Transverse colon (tissue), 4 donors: ENCODE data around the gene TRDN. TPM values are rescaled to one million over a fixed set of nuclear protein-coding genes. Genes with fewer than 3 reads are reported as not detected.

Experiments
- DNase-seq: peaks from one replicate; pipeline ENCODE4 v3.0.0-alpha.2; 2019
- H3K27ac ChIP-seq, 4 donors: fragments of 200-600 bp; sonication (generic); 2 replicates each; pipeline ENCODE4 v1.5.1; 2016 to 2018; ENCODE audit warnings: inconsistent platforms in 4 of 4
- H3K27me3 ChIP-seq: fragments of 200-600 bp; sonication (generic); 2 replicates; pipeline ENCODE4 v1.5.1; 2017; ENCODE audit warnings: inconsistent platforms
- H3K36me3 ChIP-seq, 4 donors: fragments of 200-600 bp; sonication (generic); 2 replicates each; pipeline ENCODE4 v1.5.1; 2017 to 2019; ENCODE audit warnings: inconsistent platforms in 4 of 4
- H3K4me1 ChIP-seq, 4 donors: fragments of 200-600 bp; sonication (generic); 2 replicates each; pipeline ENCODE4 v1.5.1; 2017 to 2020; ENCODE audit warnings: inconsistent platforms in 4 of 4
- H3K4me3 ChIP-seq, 4 donors: fragments of 200-600 bp; sonication (generic); 1 replicate in 1 of 4; 2 replicates in 3 of 4; pipeline versions ENCODE4 v1.5.1 to v1.6.1; 2017 to 2019; ENCODE audit warnings: inconsistent platforms in 4 of 4
- H3K9me3 ChIP-seq, 2 donors: fragments of 200-600 bp; sonication (generic); 2 replicates each; pipeline ENCODE4 v1.5.1; 2017 to 2019; ENCODE audit warnings: inconsistent platforms in 2 of 2
- EP300 ChIP-seq: sonication (generic); formaldehyde crosslinking; IDR thresholded peaks from one replicate; pipeline ENCODE4 v1.6.1; 2017; ENCODE audit warnings: antibody characterized with exemption, low read depth
- POLR2A ChIP-seq: fragments of 450-650 bp; IDR thresholded peaks from one replicate; pipeline ENCODE4 v1.6.1; 2016; ENCODE audit warnings: antibody characterized with exemption, mild to moderate bottlenecking, moderate library complexity
- POLR2AphosphoS5 ChIP-seq, 3 donors: sonication (generic); formaldehyde crosslinking; IDR thresholded peaks; one replicate each; pipeline ENCODE4 v1.6.1; 2016; ENCODE audit warnings: antibody characterized with exemption in 3 of 3
- WGBS, 2 donors: methylation state at CpG; one replicate each; pipeline ENCODE4 v1.1.5; 2018; ENCODE audit warnings: low coverage in 1 of 2; 5-methylcytosine and 5-hydroxymethylcytosine counted together
- in situ Hi-C, 4 donors: fragments of 200-750 bp; cut with MboI; loops; one replicate each; pipeline versions ENCODE4 v1.15.0 to v1.15.1; 2017; ENCODE audit warnings: low sequenced_read_pairs in 3 of 4, low pct_ligation_motif_present in 1 of 4, low pct_unique_long_range_greater_than_20kb in 1 of 4
- intact Hi-C: fragments of 100-400 bp; cut with DNase I; formaldehyde crosslinking; loops from one replicate; pipeline ENCODE4 v1.15.1; 2023; ENCODE audit warnings: low total_unique reads
- total RNA-seq, 4 donors: library from RNA; depleted of rRNA; stranded (reverse); fragments of >200 nt; gene quantifications; one replicate each; pipeline ENCODE4 v1.1.0, GENCODE V29; 2016
- TF ChIP-seq, protein P1 (sequence below), 5 experiments: fragments of 200-600 bp in 3 of 5; fragments of 450-650 bp in 2 of 5; sonication (generic) in 3 of 5; IDR thresholded peaks; 1 replicate in 2 of 5; 2 replicates in 3 of 5; pipeline ENCODE4 v1.5.1; 2016 to 2017; ENCODE audit warnings: antibody characterized with exemption in 5 of 5, inconsistent platforms in 3 of 5, mild to moderate bottlenecking in 2 of 5, moderate library complexity in 1 of 5

Gene TRDN
- total RNA-seq, 4 donors from 2014 or later, result 0.14 TPM; not detected in 3

DNA sequence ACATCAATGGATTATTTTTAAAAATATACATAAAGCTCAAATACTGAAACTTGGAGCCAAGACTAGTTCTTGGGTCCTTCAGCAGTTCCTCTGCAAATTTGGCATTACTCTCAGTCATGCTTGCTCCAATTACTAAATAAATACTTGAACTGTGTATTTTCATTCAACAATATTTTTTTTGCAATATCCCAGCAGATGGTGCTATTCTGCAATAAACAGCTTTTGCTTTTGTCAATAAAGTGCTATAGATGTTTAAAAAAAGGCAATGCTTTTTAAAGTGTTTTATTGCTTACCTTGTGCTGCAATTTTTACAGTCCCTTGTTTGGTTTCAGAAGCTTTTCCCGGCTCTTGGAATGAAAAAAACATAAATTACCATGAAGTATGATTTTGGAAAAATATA lies 243.4 kb downstream of the TRDN start:
- intact Hi-C loops, result no loop called here
- Histone ChIP-seq H3K4me1 (no peaks in the 10 kb centered on the region), H3K9me3 (no peaks in the 10 kb centered on the region), H3K36me3 (no peaks in the 10 kb centered on the region), H3K27ac (no peak overlapping the region), H3K27me3 (no peaks in the 10 kb centered on the region), H3K4me3 (no peak overlapping the region)
- WGBS, 2 donors, result 15 to 18% methylated on average over 1 of the region's 1 CpG
- DNase-seq, result no peak
- no peak for TF ChIP-seq EP300
- no peak for TF ChIP-seq POLR2AphosphoS5 (IDR thresholded peaks at IDR 0.05)
- TF ChIP-seq, protein P1, sequence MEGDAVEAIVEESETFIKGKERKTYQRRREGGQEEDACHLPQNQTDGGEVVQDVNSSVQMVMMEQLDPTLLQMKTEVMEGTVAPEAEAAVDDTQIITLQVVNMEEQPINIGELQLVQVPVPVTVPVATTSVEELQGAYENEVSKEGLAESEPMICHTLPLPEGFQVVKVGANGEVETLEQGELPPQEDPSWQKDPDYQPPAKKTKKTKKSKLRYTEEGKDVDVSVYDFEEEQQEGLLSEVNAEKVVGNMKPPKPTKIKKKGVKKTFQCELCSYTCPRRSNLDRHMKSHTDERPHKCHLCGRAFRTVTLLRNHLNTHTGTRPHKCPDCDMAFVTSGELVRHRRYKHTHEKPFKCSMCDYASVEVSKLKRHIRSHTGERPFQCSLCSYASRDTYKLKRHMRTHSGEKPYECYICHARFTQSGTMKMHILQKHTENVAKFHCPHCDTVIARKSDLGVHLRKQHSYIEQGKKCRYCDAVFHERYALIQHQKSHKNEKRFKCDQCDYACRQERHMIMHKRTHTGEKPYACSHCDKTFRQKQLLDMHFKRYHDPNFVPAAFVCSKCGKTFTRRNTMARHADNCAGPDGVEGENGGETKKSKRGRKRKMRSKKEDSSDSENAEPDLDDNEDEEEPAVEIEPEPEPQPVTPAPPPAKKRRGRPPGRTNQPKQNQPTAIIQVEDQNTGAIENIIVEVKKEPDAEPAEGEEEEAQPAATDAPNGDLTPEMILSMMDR (IDR thresholded peaks at IDR 0.05), result no peak
- TF ChIP-seq POLR2A, result no peak
- in situ Hi-C loops, result no loop called here

DNA sequence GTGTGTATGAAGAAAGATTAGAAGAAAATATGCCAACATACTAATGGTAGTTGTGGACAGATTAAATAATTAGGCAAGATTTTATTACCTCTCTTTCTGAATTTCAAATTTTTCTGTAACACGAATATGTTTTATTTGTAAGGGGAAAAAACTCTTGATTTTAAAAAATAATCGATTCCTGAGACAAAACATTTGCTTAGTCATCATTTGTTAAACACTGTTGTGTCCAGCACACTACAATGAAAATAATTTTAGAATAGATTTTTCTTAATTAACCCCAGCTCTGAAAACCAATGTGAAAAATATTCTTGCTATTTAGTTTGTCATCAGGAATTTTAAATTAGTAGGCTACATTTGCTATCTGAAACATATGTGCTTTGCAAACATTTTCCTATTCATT lies 253.0 kb downstream of the TRDN start:
- 62 to 67% methylated on average over 2 of the region's 2 CpGs for WGBS, 2 donors
- H3K27me3 ChIP-seq, result no peaks in the 10 kb centered on the region
- intact Hi-C loops (no loop called here), in situ Hi-C loops (no loop called here)
- H3K36me3 ChIP-seq, result no peaks in the 10 kb centered on the region
- no peak for DNase-seq
- no peak for TF ChIP-seq POLR2AphosphoS5 (IDR thresholded peaks at IDR 0.05)
- TF ChIP-seq EP300, result no peak
- TF ChIP-seq POLR2A, result no peak
- TF ChIP-seq, protein P1 (IDR thresholded peaks at IDR 0.05), result no peak
- H3K9me3 ChIP-seq, result no peaks in the 10 kb centered on the region
- H3K4me3 ChIP-seq, result no peak overlapping the region
- no peaks in the 10 kb centered on the region for H3K4me1 ChIP-seq
- H3K27ac ChIP-seq, result no peak overlapping the region

DNA sequence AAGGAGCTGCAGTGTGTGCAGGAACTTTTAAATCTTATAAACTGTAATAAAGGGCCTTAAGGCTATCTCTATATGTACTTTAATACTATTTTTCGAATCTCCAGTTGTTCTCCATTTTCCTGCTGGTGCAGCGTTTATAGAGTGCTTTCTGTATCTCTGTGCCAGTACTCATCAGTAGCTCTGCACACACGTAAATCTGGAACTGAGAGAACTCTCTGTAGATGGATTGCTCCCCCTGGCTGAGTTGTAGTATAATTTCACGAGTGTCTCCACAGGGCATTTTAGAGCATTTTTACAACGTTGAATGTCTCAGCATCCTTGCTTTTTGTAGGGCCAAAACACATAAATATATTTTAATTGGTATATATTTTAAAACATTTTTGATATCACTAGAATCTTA lies 256.5 kb downstream of the TRDN start:
- Histone ChIP-seq H3K27me3 (no peaks in the 10 kb centered on the region), H3K36me3 (no peaks in the 10 kb centered on the region), H3K27ac (no peak overlapping the region), H3K4me1 (no peaks in the 10 kb centered on the region), H3K4me3 (no peak overlapping the region), H3K9me3 (no peaks in the 10 kb centered on the region)
- DNase-seq, result no peak
- no peak for TF ChIP-seq POLR2AphosphoS5 (IDR thresholded peaks at IDR 0.05)
- TF ChIP-seq, protein P1 (IDR thresholded peaks at IDR 0.05), result no peak
- no peak for TF ChIP-seq EP300
- no peak for TF ChIP-seq POLR2A
- 20 to 23% methylated on average over 5 of the region's 5 CpGs for WGBS, 2 donors
- in situ Hi-C loops, result no loop called here
- intact Hi-C loops, result no loop called here

DNA sequence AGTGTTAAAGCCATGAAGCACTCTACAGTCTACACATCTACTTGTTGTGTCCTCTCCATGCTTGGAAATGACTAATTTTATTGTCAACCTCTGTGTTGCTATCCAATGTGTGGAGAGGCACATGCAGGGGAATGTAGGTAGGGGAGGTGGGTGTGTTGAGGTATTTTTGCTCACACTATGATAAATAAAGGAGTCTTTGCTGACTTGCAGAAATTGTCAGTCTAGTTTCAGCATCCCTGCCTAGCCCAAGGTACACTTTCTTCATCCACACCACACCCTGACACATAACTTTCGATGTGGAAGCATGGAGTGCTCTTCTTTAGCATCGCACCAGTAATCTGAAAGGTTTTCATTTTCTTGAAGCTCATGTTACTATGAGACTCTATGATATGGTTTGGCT lies 264.0 kb downstream of the TRDN start:
- TF ChIP-seq, protein P1 (IDR thresholded peaks at IDR 0.05), result no peak
- no peak for TF ChIP-seq POLR2AphosphoS5 (IDR thresholded peaks at IDR 0.05)
- no peak for TF ChIP-seq POLR2A
- TF ChIP-seq EP300, result no peak
- in situ Hi-C loops, result no loop called here
- 74 to 92% methylated on average over 2 of the region's 2 CpGs for WGBS, 2 donors
- DNase-seq, result no peak
- no peak overlapping the region for H3K4me3 ChIP-seq
- H3K4me1 ChIP-seq, result no peaks in the 10 kb centered on the region
- no peaks in the 10 kb centered on the region for H3K27me3 ChIP-seq
- no peaks in the 10 kb centered on the region for H3K36me3 ChIP-seq
- no peaks in the 10 kb centered on the region for H3K9me3 ChIP-seq
- no peak overlapping the region for H3K27ac ChIP-seq
- intact Hi-C loops, result no loop called here
